Forelimb muscle (tissue), 1 donor: ENCODE data around the gene SLC2A14. TPM values are rescaled to one million over a fixed set of nuclear protein-coding genes. Genes with fewer than 3 reads are reported as not detected.
"Not testable (repeated sequence)": the region's sequence is repeated elsewhere in the genome, so short reads cannot be mapped to it uniquely, and the experiment has no call there.

ENCODE experiments used
- DNase-seq: peaks from one replicate; pipeline ENCODE4 v3.0.0-alpha.2; 2013; ENCODE audit warnings: low read depth
- polyA plus RNA-seq: library from polyadenylated mRNA; unstranded; fragments of 120-200 nt; gene quantifications from one replicate; pipeline ENCODE4 v1.2.1, GENCODE V29; 2013; ENCODE audit not compliant: insufficient read length

SLC2A14 gene
- polyA plus RNA-seq, 1 donor, result 0.47 TPM

DNA sequence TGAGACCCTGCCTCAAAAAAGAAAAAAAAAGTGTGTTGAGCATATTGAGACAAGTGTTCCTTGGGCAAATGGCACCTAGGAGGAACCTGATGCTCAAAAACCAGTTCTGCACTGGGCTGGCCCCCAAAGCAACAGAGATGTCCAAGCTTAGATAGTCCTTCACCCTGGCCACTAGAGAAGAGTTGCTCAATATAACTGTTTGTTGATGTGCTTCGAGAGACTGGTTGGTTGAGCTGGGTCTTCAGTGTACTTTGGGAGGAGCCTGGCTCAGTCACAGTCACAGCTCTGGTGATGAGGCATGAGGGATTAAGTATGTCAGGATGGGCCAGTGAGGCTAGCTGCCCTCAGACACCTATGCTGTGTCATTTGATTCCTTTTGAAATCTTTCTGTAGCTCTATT lies 38.0 kb downstream of the SLC2A14 start:
- no peak for DNase-seq

DNA sequence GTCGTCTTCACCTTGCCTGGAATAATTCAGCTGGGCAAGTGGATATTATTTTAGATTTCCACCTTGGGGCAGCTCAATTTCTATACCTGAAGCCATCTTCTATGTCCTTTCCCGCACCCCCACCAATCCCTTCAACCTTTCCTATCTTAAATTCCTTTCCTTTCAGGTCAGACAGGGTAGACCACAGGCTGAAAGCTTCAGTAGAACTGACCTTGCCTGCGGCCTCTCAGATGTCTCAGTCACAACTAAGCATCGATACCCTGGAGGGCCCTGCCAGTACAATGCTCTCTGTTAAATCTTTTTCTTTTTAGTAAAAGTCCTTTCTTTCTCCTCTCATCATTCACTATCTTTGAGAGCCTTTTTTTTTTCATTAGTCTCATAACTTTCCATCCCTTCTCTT lies 38.9 kb downstream of the SLC2A14 start:
- no peak for DNase-seq

DNA sequence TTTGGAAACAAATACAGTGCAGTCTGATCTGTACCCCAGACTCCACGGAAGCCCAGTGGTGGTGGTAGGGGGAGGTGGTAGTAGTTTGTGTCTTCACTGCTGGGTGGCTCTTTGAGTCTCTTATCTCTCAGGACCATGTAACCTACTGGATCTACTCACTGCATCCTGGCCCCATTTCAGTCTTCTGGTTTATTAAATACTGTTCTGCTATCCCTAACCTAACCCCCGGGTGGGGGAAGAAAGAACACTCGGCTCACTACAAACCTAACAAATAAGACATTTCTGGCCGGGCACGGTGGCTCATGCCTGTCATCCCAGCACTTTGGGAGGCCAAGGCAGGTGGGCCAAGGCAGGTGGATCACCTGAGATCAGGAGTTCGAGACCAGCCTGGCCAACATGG lies 39.5 kb downstream of the SLC2A14 start:
- not testable (repeated sequence) for DNase-seq

- DNase-seq, result no peak
Measured at GRCh38 chr12:7832059-7832696, 40.5 kb downstream of the SLC2A14 start.

DNA sequence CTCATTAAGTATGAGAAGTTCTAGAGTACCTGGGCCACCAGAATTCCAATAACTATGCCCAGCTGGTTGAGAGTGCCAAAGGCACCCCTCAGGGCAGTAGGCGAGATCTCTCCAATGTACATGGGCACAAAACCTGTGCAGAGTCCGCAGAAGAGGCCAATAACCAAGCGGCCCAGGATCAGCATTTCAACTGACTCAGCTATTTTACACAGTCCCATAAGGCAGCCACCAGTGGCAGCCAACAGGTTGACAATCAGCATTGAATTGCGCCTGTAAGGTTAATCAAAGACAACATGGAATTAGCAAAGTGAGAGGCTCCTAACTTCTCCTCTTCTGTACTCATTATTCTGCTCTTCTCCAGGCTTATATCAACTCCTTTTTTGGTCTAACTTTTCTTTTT lies 43.0 kb downstream of the SLC2A14 start:
- not testable (repeated sequence) for DNase-seq

GRCh38 chr12:7825754-7826153 lies 47.0 kb downstream of the SLC2A14 start:
- not testable (repeated sequence) for DNase-seq

DNA sequence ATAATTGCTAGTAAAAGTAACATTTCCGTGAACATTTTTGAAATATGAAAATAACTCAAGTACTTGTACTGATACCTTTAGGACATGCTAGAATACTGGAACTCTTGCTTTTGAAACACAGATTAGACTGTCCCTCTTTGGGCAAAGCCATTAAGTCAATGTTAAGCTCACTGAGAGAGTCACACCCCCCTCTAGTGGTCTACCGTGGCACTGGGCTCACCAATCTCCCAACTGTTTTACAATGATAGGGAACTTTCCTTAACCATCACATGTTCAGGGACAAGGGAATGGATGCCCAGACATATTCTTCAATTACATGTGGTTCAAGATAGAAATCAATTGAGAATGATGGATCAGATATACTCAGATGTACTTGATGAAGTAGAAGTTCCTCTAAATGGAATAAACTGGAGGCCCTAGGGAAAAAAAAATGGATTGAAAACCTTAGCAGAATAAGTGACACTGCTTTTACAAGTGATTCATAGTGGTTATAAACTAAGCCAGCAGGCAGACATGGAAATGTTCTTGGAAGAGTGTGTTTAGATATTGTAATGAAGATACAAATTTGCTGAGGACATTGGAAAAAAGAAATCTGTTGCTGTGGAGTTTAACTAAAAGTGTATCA lies 65.7 kb downstream of the SLC2A14 start:
- DNase-seq, result peak; percentile 17

GRCh38 chr12:7806319-7806718 lies 66.4 kb downstream of the SLC2A14 start:
- not testable (repeated sequence) for DNase-seq

DNA sequence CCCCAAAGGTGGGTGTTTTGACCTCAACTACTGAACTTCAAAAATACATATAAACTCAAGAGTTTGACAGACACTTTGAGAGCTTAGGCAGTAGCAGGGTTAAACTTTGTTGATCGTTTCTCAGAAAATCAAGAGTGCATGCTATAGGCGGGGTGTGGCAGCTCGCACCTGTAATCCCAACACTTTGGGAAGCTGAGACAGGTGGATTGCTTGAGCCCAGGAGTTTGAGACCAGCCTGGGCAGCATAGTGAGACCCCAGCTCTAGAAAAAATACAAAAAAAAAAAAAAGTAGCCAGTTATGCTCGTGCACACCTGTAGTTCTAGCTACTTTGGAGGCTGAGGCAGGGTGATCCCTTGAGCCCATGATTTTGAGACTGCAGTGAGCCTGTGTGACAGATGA lies 71.3 kb downstream of the SLC2A14 start:
- DNase-seq, result no peak

DNA sequence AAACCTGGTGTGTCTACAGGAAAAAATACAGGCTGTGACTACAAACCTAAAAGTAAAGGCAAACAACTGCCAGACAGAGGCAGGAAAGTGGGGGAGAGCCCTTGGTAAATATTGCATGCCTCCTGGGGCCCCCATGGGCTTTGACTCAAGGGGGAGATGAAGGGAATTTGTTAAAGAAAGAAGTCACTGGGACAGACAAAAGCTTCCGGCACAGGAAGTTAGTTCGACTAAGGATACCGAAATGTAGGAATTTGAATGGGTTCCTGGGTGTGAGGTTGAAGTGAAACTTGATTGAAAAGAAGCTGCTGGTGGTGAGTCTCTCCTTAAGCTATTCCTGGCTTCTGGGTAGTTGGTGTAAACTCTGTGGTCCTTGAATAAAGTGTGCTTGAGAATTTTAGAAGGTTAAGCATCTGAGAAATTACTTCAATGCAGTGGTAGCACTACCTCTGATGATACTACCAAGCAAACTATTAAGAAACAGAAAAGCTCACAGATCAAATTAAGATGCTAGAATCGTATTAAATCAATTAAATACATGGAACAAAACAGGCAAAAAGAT lies 73.9 kb downstream of the SLC2A14 start:
- not testable (repeated sequence) for DNase-seq

DNA sequence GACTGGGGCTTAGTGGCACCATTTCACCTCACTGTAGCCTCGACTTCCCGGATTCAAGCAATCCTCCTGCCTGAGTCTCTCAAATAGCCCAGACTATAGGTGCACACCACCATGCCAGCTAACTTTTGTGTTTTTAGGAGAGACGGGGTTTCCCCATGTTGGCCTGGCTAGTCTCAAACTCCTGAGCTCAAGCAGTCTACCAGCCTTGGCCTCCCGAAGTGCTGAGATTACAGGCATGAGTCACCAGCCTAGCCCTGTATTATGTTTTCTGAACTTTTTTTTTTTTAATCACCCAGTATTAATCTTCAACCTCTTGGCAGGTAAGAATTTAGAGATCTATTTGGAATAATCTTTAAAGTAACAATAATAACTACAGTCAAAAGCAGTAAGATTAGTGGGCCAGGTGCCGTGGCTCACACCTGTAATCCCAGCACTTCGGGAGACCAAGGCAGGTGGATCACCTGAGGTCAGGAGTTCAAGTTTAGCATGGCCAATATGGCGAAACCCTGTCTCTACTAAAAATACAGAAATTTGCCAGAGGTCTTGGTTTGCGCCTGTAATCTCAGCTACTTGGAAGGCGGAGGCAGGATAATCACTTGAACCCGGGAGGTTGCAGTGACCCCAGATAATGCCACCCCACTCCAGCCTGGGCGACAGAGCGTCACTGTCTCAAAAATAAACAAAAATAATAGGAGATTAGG lies 74.9 kb downstream of the SLC2A14 start:
- DNase-seq, result no peak

DNA sequence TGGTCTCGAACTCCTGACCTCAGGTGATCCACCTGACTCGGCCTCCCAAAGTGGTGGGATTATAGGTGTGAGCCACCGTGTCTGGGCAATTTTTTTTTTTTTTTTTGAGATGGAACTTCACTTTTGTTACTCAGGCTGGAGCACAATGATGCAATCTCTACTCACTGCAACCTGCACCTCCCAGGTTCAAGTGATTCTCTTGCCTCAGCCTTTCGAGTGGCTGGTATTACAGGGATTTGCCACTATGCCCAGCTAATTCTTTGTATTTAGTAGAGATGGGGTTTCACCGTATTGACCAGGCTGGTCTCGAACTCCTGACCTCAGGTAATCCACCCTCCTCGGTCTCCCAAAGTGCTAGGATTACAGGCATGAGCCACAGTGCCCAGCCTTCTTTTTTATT lies 75.4 kb downstream of the SLC2A14 start:
- DNase-seq, result not testable (repeated sequence)

GRCh38 chr12:7793211-7793610 lies 79.5 kb downstream of the SLC2A14 start:
- no peak for DNase-seq

GRCh38 chr12:7788884-7789528 lies 83.7 kb downstream of the SLC2A14 start, which contains the start of gene NANOG:
Gene NANOG (plus strand): TSS chr12:7789402. CDS start chr12:7789615, 213 bp downstream.
- not testable (repeated sequence) for DNase-seq

- no peak for DNase-seq
Measured at GRCh38 chr12:7788294-7788660, 84.4 kb downstream of the SLC2A14 start.

DNA sequence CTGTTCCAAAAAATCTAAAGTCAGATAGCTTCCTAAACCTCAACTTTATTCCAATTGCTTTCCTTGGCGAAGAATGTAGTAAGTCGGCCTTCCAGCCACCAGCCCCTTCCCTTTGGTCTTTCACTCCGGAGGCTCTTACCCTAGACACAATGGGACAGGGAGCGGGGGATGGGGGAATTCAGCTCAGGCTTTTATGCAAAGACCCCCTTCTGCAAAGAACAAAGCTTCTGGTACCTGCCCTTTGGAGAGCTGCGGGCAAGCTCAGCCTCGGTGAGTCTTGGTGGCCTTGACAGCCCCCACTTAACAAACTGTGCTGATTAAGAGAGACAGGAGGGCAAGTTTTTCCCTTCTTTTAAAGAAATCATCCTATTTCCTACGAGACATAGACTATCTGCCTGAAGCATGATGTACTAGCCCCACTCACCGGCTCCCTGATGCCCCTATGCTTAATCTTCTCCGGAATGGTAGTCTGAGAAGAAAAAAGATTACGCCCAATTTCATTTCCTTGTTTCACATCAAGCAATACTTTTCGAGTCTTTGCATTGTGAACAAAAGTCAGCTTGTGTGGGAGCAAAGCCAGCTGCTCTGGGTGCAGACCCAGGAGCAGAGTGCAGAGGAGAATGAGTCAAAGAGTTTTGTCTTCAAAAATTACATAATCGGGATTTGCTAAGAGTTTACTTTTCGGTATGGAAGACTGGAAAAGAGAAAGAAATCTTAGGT lies 85.0 kb downstream of the SLC2A14 start:
- no peak for DNase-seq

GRCh38 chr12:7784701-7785100 lies 88.0 kb downstream of the SLC2A14 start:
- no peak for DNase-seq

DNA sequence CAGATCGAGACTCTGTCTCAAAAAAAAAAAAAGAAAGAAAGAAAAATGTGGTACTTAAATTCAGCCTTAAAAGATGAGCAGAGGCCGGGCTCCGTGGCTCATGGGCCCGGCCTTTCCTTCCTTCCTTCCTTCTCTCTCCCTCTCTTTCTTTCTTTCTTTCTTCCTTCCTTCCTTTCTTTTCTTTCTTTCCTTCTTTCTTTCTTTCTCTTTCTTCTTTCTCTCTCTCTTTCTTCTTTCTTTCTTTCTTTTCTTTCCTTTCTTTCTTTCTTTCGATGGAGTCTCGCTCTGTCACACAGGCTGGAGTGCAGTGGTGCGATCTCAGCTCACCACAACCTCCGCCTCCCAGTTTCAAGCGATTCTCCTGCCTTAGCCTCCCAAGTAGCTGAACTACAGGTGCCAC lies 89.3 kb downstream of the SLC2A14 start:
- DNase-seq, result not testable (repeated sequence)

DNA sequence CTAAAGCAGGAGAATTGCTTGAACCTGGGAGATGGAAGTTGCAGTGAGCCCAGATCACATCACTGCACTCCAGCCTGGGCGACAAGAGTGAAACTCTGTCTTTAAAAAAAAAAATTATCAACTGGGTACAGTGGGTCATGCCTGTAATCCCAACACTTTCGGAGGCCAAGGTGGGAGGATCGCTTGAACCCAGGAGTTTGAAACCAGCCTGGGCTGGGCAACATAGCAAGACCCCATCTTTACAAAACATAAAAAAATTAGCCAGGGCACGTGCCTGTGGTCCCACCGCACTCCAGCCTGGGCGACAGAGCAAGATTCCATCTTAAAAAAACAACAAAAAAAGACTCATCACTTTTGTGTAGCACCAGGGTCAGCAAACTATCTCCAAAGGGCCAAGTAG lies 90.7 kb downstream of the SLC2A14 start:
- no peak for DNase-seq

- no peak for DNase-seq
Measured at GRCh38 chr12:7781274-7781673, 91.4 kb downstream of the SLC2A14 start.

- no peak for DNase-seq
Measured at GRCh38 chr12:7769999-7770398, 102.7 kb downstream of the SLC2A14 start.
